SH-SY5Y (cell line): ENCODE results near the gene RSPH4A.

Source experiments
- GATA2 ChIP-seq: IDR thresholded peaks from 2 replicates; pipeline ENCODE4 v1.6.1; 2011; ENCODE audit warnings: mild to moderate bottlenecking, low read depth, low read length
- GATA3 ChIP-seq: IDR thresholded peaks from 2 replicates; pipeline ENCODE4 v1.6.1; 2011; ENCODE audit warnings: low read depth, mild to moderate bottlenecking, low read length, moderate library complexity

GRCh38 chr6:116611056-116611455 lies 5.2 kb upstream of the RSPH4A start:
- no peak for TF ChIP-seq GATA2
- TF ChIP-seq GATA3: no peak
